Measurements from ENCODE around the gene MYEF2.

MYEF2 gene

GRCh38 chr15:48105936-48106335 is 72.2 kb downstream of the MYEF2 start:
- Histone ChIP-seq H3K9ac (ENCODE audit: low read length) (no peak overlapping the region), H3K4me1 (ENCODE audit: control insufficient read depth, insufficient read depth, low read length) (no peaks in the 10 kb centered on the region), H3K9me3 (ENCODE audit: control insufficient read depth, low read length) (no peaks in the 10 kb centered on the region), H3K27me3 (replicated peaks; ENCODE audit: control insufficient read depth, insufficient read depth, low read length) (peaks cover 33% of the 10 kb centered on the region), H3K4me3 (ENCODE audit: low read length) (no peak overlapping the region), H3K36me3 (ENCODE audit: control insufficient read depth, insufficient read depth, low read length, severe bottlenecking) (no peaks in the 10 kb centered on the region)
- DNase-seq (ENCODE audit: low read depth), result no peak

DNA sequence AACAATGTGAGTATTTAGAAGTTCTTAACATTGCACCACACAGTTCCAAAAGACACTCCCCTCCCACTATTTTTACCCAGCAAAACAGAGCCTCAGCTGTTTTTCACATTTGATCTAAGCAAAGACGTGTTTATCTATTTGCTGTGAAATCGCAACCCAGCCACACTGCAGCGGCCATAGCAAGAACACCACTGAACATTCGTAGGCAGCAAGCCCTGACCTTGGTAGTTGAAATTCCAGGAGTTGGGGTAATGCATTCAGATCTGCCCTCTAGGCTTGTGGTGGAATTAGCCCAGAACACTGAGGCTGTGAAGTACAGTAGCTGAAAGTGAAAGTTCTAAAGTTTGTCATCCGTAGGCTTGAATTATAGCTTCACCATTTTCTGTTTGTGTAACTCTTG is 74.4 kb downstream of the MYEF2 start:
- Histone ChIP-seq H3K4me1 (ENCODE audit: control insufficient read depth, insufficient read depth, low read length) (no peaks in the 10 kb centered on the region), H3K4me3 (ENCODE audit: low read length) (no peak overlapping the region), H3K27me3 (replicated peaks; ENCODE audit: control insufficient read depth, insufficient read depth, low read length) (peaks cover 22% of the 10 kb centered on the region), H3K9me3 (ENCODE audit: control insufficient read depth, low read length) (no peaks in the 10 kb centered on the region), H3K36me3 (ENCODE audit: control insufficient read depth, insufficient read depth, low read length, severe bottlenecking) (no peaks in the 10 kb centered on the region), H3K9ac (ENCODE audit: low read length) (no peak overlapping the region)
- no peak for DNase-seq (ENCODE audit: low read depth)

DNA sequence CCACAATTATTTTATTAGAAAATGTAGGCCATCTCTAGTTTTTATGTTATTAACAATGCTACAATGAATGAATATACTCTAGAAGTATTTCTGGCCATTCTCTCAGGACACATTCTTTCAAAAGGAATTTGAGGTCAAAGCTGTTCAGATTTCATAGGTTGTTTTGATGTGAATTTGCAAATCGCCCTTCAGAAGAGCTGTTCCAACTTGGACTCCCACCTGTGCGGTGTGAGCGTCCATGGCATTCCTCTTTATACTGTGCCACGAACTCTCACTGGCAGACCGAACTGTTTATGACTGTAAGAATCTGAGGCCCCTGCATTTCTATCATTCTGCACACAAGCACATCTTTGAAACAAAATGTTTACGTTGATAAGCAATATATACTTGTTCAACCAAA is 75.9 kb downstream of the MYEF2 start:
- Histone ChIP-seq H3K9ac (ENCODE audit: low read length) (no peak overlapping the region), H3K4me3 (ENCODE audit: low read length) (no peak overlapping the region), H3K27me3 (replicated peaks; ENCODE audit: control insufficient read depth, insufficient read depth, low read length) (peaks cover 10% of the 10 kb centered on the region), H3K9me3 (ENCODE audit: control insufficient read depth, low read length) (no peaks in the 10 kb centered on the region), H3K36me3 (ENCODE audit: control insufficient read depth, insufficient read depth, low read length, severe bottlenecking) (no peaks in the 10 kb centered on the region), H3K4me1 (ENCODE audit: control insufficient read depth, insufficient read depth, low read length) (no peaks in the 10 kb centered on the region)
- DNase-seq (ENCODE audit: low read depth), result peak; percentile 3

GRCh38 chr15:48101376-48101961 is 76.6 kb downstream of the MYEF2 start:
- H3K4me1 ChIP-seq (ENCODE audit: control insufficient read depth, insufficient read depth, low read length), result no peaks in the 10 kb centered on the region
- no peak overlapping the region for H3K4me3 ChIP-seq (ENCODE audit: low read length)
- peaks cover 10% of the 10 kb centered on the region for H3K27me3 ChIP-seq (replicated peaks; ENCODE audit: control insufficient read depth, insufficient read depth, low read length)
- DNase-seq (ENCODE audit: low read depth), result no peak
- no peak overlapping the region for H3K9ac ChIP-seq (ENCODE audit: low read length)
- no peaks in the 10 kb centered on the region for H3K9me3 ChIP-seq (ENCODE audit: control insufficient read depth, low read length)
- no peaks in the 10 kb centered on the region for H3K36me3 ChIP-seq (ENCODE audit: control insufficient read depth, insufficient read depth, low read length, severe bottlenecking)

DNA sequence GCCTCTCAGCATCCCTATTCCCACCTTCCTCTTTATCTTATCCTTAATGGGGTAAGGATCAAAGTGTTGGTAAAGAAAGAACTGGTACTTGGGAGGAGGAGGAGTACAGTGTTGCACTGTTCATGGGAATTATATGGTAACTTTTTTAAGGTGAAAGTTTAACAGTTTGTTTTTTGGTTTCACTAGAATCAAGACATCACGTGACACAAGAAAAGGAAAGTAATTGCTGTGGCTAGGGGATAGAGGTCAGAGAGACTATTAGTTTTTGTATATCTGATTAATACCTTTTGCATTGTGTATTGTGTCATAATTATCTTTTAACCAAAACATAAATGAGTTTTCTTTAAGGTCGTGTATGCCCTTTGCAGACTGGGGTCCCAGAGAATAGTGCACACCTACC is 80.8 kb downstream of the MYEF2 start:
- Histone ChIP-seq H3K4me3 (ENCODE audit: low read length) (no peak overlapping the region), H3K9me3 (ENCODE audit: control insufficient read depth, low read length) (no peaks in the 10 kb centered on the region), H3K27me3 (replicated peaks; ENCODE audit: control insufficient read depth, insufficient read depth, low read length) (peaks cover 4% of the 10 kb centered on the region), H3K9ac (ENCODE audit: low read length) (no peak overlapping the region), H3K4me1 (ENCODE audit: control insufficient read depth, insufficient read depth, low read length) (no peaks in the 10 kb centered on the region), H3K36me3 (ENCODE audit: control insufficient read depth, insufficient read depth, low read length, severe bottlenecking) (no peaks in the 10 kb centered on the region)
- no peak for DNase-seq (ENCODE audit: low read depth)

- Histone ChIP-seq H3K4me1 (ENCODE audit: control insufficient read depth, insufficient read depth, low read length) (no peaks in the 10 kb centered on the region), H3K4me3 (ENCODE audit: low read length) (no peak overlapping the region), H3K27me3 (replicated peaks; ENCODE audit: control insufficient read depth, insufficient read depth, low read length) (peaks cover 4% of the 10 kb centered on the region), H3K36me3 (ENCODE audit: control insufficient read depth, insufficient read depth, low read length, severe bottlenecking) (no peaks in the 10 kb centered on the region), H3K9ac (ENCODE audit: low read length) (no peak overlapping the region), H3K9me3 (ENCODE audit: control insufficient read depth, low read length) (no peaks in the 10 kb centered on the region)
- DNase-seq (ENCODE audit: low read depth), result peak; percentile 77
Measured at GRCh38 chr15:48096813-48097212, 81.3 kb downstream of the MYEF2 start.

DNA sequence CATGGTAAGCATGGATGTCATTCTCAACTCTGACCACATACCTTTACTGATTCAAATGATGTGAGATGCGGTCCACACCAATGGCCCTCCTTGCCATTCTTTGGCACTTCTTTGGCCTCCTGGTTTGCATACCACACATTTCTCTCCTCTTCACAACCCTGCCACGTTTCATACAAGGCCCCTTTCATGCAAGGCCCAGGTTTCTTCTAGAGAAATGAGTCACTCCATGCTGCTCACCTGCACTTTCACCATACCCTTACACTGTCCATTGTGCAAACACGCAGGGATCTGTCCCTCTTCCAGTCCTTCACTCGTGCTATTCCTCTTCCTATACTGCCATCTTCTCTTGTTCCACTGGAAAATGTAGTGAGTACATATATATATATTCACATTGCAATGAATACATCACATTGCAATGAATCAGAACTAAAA is 81.7 kb downstream of the MYEF2 start:
- Histone ChIP-seq H3K4me3 (ENCODE audit: low read length) (no peak overlapping the region), H3K36me3 (ENCODE audit: control insufficient read depth, insufficient read depth, low read length, severe bottlenecking) (no peaks in the 10 kb centered on the region), H3K9ac (ENCODE audit: low read length) (no peak overlapping the region), H3K9me3 (ENCODE audit: control insufficient read depth, low read length) (no peaks in the 10 kb centered on the region), H3K27me3 (replicated peaks; ENCODE audit: control insufficient read depth, insufficient read depth, low read length) (peaks cover 4% of the 10 kb centered on the region), H3K4me1 (ENCODE audit: control insufficient read depth, insufficient read depth, low read length) (no peaks in the 10 kb centered on the region)
- no peak for DNase-seq (ENCODE audit: low read depth)

DNA sequence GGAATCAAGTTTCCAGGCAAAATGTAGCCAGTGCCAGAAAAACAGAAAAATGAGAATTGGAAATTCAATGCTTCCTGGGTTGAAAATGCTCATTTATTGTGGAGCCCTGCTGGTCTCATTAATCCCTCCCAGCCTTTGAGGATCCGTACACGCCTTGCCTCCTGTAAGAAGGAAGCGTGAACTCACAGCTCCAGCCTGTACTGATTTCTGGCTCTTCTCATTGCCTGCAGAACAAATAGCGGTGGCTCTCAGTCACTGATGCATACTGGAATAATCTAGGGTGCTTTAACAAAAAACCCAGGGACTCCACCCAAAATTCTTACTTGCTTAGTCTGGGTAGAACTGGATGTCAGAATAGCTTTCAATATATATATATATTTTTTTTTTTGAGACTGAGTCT is 86.6 kb downstream of the MYEF2 start:
- H3K9ac ChIP-seq (ENCODE audit: low read length), result no peak overlapping the region
- no peak overlapping the region for H3K4me3 ChIP-seq (ENCODE audit: low read length)
- no peaks in the 10 kb centered on the region for H3K9me3 ChIP-seq (ENCODE audit: control insufficient read depth, low read length)
- H3K36me3 ChIP-seq (ENCODE audit: control insufficient read depth, insufficient read depth, low read length, severe bottlenecking), result no peaks in the 10 kb centered on the region
- no peak for DNase-seq (ENCODE audit: low read depth)
- peaks cover 10% of the 10 kb centered on the region for H3K27me3 ChIP-seq (replicated peaks; ENCODE audit: control insufficient read depth, insufficient read depth, low read length)
- H3K4me1 ChIP-seq (ENCODE audit: control insufficient read depth, insufficient read depth, low read length), result peaks cover 23% of the 10 kb centered on the region

DNA sequence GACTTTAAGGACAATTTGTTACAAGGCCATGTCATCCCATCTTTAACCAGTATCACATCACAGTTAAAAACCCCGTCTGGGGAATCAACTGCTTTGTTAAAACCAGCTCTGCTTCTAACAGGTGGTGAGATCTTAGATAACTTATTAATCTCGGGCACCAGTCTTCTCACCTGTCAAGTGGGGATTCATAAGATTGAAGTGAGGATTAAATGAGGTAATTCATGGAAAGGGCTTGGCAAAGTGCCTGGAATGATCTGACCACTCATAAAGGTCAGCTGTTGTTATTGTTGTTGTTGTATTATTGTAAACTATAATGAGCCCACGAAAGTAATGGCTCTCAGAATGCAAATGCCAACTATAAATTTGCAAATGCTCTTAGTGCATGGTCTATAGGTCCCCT is 87.4 kb downstream of the MYEF2 start:
- Histone ChIP-seq H3K27me3 (replicated peaks; ENCODE audit: control insufficient read depth, insufficient read depth, low read length) (peaks cover 10% of the 10 kb centered on the region), H3K4me1 (ENCODE audit: control insufficient read depth, insufficient read depth, low read length) (peaks cover 31% of the 10 kb centered on the region), H3K36me3 (ENCODE audit: control insufficient read depth, insufficient read depth, low read length, severe bottlenecking) (no peaks in the 10 kb centered on the region), H3K9me3 (ENCODE audit: control insufficient read depth, low read length) (no peaks in the 10 kb centered on the region), H3K4me3 (ENCODE audit: low read length) (no peak overlapping the region), H3K9ac (ENCODE audit: low read length) (no peak overlapping the region)
- DNase-seq (ENCODE audit: low read depth), result no peak

DNA sequence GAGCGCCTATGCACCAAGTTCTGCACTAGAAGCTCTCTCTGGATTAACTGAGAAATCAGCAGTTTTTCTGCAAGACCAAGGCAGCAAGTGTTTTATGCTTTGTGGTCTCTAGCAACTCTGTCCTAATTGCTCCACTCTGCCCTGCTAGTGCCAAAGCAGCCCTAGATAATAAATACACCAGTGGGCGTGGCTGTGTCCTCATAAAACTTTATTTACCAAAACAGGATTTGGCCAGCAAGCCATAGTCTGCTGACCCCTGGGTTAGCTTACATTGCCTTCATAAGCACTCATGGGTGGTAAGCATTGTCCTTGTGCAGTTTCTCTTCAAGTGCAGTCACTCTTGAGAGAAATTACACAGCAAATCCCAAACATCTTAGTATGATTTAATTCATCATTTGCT is 88.0 kb downstream of the MYEF2 start:
- DNase-seq (ENCODE audit: low read depth), result no peak
- Histone ChIP-seq H3K4me1 (ENCODE audit: control insufficient read depth, insufficient read depth, low read length) (peaks cover 34% of the 10 kb centered on the region), H3K9ac (ENCODE audit: low read length) (peak overlapping the region; percentile 51), H3K27me3 (replicated peaks; ENCODE audit: control insufficient read depth, insufficient read depth, low read length) (peaks cover 10% of the 10 kb centered on the region), H3K36me3 (ENCODE audit: control insufficient read depth, insufficient read depth, low read length, severe bottlenecking) (no peaks in the 10 kb centered on the region), H3K4me3 (ENCODE audit: low read length) (no peak overlapping the region), H3K9me3 (ENCODE audit: control insufficient read depth, low read length) (no peaks in the 10 kb centered on the region)

GRCh38 chr15:48089702-48090101 is 88.4 kb downstream of the MYEF2 start:
- H3K36me3 ChIP-seq (ENCODE audit: control insufficient read depth, insufficient read depth, low read length, severe bottlenecking), result no peaks in the 10 kb centered on the region
- no peak for DNase-seq (ENCODE audit: low read depth)

GRCh38 chr15:48087844-48088243 is 90.3 kb downstream of the MYEF2 start:
- Histone ChIP-seq H3K4me3 (ENCODE audit: low read length) (no peak overlapping the region), H3K36me3 (ENCODE audit: control insufficient read depth, insufficient read depth, low read length, severe bottlenecking) (no peaks in the 10 kb centered on the region), H3K9ac (ENCODE audit: low read length) (no peak overlapping the region), H3K4me1 (ENCODE audit: control insufficient read depth, insufficient read depth, low read length) (peaks cover 39% of the 10 kb centered on the region), H3K9me3 (ENCODE audit: control insufficient read depth, low read length) (no peaks in the 10 kb centered on the region), H3K27me3 (replicated peaks; ENCODE audit: control insufficient read depth, insufficient read depth, low read length) (peaks cover 24% of the 10 kb centered on the region)
- no peak for DNase-seq (ENCODE audit: low read depth)

More at GRCh38 chr15:48089702-48090101, 88.4 kb downstream of the MYEF2 start:
- Histone ChIP-seq H3K4me3 (ENCODE audit: low read length) (no peak overlapping the region), H3K4me1 (ENCODE audit: control insufficient read depth, insufficient read depth, low read length) (peaks cover 36% of the 10 kb centered on the region), H3K27me3 (replicated peaks; ENCODE audit: control insufficient read depth, insufficient read depth, low read length) (peaks cover 14% of the 10 kb centered on the region), H3K9me3 (ENCODE audit: control insufficient read depth, low read length) (no peaks in the 10 kb centered on the region), H3K9ac (ENCODE audit: low read length) (peak overlapping the region; percentile 51)
